ENCODE results near the gene KIF26A. TPM values are rescaled to one million over a fixed set of nuclear protein-coding genes. Genes with fewer than 3 reads are reported as not detected.

Gene KIF26A
- total and polyA plus RNA-seq, 2 experiments from 2014 or later, result 5.6 to 103 TPM

GRCh38 chr14:104115691-104116287 lies 22.6 kb upstream of the KIF26A start (continued):
- TF ChIP-seq ZNF462 (CRISPR knock-in tag; IDR thresholded peaks at IDR 0.05) (no peak), ZNF114 (CRISPR knock-in tag; IDR thresholded peaks at IDR 0.05) (no peak)

- Histone ChIP-seq H3K4me3 (peak overlapping the region; percentile 59), H3K36me3 (ENCODE audit: insufficient read depth) (no peaks in the 10 kb centered on the region), H3K9me2 (ENCODE audit: insufficient read depth) (no peaks in the 10 kb centered on the region), H3F3A (replicated peaks; ENCODE audit: low read depth) (no peaks in the 10 kb centered on the region), H3K79me2 (replicated peaks; ENCODE audit: insufficient read depth) (no peaks in the 10 kb centered on the region), H4K20me1 (replicated peaks; ENCODE audit: insufficient read depth) (no peaks in the 10 kb centered on the region), H3K27ac (ENCODE audit: low read depth) (no peak overlapping the region), H3K4me1 (ENCODE audit: insufficient read depth) (no peaks in the 10 kb centered on the region; the same call in 1 of the 2 replicates), H2AFZ (peak overlapping the region; percentile 32; the same call in 1 of the 2 replicates), H3K27me3 (ENCODE audit: insufficient read depth) (peaks cover 36% of the 10 kb centered on the region), H3K4me2 (peak overlapping the region; percentile 79)
- H3K36me3 Mint-ChIP-seq (ENCODE audit: low read depth), result no peaks in the 10 kb centered on the region
- H3K4me3 Mint-ChIP-seq, result peak overlapping the region; percentile 45
- no peak overlapping the region for H3K27ac Mint-ChIP-seq
- ATAC-seq, result peak; percentile 5; the same call in 2 of the 3 replicates
- H3K4me1 Mint-ChIP-seq, result peaks cover 2% of the 10 kb centered on the region; the same call in 1 of the 3 replicates
- no peak for TF ChIP-seq ZNF462 (CRISPR knock-in tag; IDR thresholded peaks at IDR 0.05)
- peak in 1 of 2 experiments; percentile 30; a peak in 2 of 4 replicates for TF ChIP-seq CTCF (conservative IDR thresholded peaks at IDR 0.05; ENCODE audit: low read depth in 2 of 2)
- H3K9me3 Mint-ChIP-seq, result no peaks in the 10 kb centered on the region
- DNase-seq (ENCODE audit: low spot score), result no peak
- peaks cover 36% of the 10 kb centered on the region for H3K27me3 Mint-ChIP-seq (ENCODE audit: insufficient read depth, low read depth, poor library complexity)
These were observed 22.1 kb upstream of the KIF26A start for GRCh38 chr14:104116288-104116755.
